Measurements from ENCODE around the gene USP17L5.
"Not testable (repeated sequence)": the region's sequence is repeated elsewhere in the genome, so short reads cannot be mapped to it uniquely, and the experiment has no call there.

Gene USP17L5, protein sequence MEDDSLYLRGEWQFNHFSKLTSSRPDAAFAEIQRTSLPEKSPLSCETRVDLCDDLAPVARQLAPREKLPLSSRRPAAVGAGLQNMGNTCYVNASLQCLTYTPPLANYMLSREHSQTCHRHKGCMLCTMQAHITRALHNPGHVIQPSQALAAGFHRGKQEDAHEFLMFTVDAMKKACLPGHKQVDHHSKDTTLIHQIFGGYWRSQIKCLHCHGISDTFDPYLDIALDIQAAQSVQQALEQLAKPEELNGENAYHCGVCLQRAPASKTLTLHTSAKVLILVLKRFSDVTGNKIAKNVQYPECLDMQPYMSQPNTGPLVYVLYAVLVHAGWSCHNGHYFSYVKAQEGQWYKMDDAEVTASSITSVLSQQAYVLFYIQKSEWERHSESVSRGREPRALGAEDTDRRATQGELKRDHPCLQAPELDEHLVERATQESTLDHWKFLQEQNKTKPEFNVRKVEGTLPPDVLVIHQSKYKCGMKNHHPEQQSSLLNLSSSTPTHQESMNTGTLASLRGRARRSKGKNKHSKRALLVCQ

DNA sequence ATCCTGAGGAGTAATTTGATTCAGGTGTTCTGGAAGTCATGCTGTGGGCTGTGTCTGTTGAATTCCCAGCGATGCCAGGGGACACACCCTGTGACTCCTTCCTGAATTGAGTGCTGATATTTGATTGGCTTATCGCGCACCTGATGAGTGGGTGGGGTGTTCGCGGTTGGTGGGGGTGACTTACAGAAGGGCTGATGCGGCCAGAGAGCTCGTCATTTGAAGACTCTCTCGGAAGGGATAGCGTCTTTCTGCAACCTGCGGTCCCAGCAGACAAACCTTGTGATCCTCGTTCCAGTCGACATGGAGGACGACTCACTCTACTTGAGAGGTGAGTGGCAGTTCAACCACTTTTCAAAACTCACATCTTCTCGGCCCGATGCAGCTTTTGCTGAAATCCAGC, at the start of gene USP17L5:
Gene USP17L5, plus strand, starts transcription at position 301 of the 400 bp plus-strand sequence. Its CDS starts 0 bp downstream, at position 301.
- not testable (repeated sequence) for DNase-seq (ENCODE audit: low read depth in 2 of 2)

DNA sequence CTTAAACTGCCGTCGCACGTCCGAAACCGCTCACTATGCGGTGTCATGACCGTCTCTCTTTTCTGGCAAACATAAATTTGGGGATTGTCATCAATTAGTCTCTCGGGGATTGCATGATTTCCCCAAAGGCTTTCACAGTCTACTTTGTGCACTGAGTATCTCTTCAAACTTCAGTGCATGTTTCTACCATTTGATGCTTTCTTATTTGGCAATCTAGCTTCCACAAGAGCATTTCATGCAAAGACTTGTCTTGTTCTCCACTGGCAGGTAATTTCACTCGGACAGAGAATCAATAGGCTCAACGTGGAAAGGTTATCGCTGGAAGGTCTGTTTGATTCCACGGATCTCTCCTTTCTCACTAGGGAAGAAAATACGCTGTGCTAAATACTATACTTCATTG, 15.0 kb upstream of the USP17L5 start:
- DNase-seq (ENCODE audit: low read depth in 2 of 2), result not testable (repeated sequence)

DNA sequence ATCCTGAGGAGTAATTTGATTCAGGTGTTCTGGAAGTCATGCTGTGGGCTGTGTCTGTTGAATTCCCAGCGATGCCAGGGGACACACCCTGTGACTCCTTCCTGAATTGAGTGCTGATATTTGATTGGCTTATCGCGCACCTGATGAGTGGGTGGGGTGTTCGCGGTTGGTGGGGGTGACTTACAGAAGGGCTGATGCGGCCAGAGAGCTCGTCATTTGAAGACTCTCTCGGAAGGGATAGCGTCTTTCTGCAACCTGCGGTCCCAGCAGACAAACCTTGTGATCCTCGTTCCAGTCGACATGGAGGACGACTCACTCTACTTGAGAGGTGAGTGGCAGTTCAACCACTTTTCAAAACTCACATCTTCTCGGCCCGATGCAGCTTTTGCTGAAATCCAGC, 14.3 kb upstream of the USP17L5 start, which contains the start of gene USP17L24:
Gene USP17L24, plus strand, starts transcription at position 301 of the 400 bp plus-strand sequence. Its CDS starts 0 bp downstream, at position 301.
- not testable (repeated sequence) for DNase-seq (ENCODE audit: low read depth in 2 of 2)

DNA sequence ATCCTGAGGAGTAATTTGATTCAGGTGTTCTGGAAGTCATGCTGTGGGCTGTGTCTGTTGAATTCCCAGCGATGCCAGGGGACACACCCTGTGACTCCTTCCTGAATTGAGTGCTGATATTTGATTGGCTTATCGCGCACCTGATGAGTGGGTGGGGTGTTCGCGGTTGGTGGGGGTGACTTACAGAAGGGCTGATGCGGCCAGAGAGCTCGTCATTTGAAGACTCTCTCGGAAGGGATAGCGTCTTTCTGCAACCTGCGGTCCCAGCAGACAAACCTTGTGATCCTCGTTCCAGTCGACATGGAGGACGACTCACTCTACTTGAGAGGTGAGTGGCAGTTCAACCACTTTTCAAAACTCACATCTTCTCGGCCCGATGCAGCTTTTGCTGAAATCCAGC, 9.6 kb upstream of the USP17L5 start, which contains the start of gene USP17L25:
Gene USP17L25, plus strand, starts transcription at position 301 of the 400 bp plus-strand sequence. Its CDS starts 0 bp downstream, at position 301.
- DNase-seq (ENCODE audit: low read depth in 2 of 2), result not testable (repeated sequence)

DNA sequence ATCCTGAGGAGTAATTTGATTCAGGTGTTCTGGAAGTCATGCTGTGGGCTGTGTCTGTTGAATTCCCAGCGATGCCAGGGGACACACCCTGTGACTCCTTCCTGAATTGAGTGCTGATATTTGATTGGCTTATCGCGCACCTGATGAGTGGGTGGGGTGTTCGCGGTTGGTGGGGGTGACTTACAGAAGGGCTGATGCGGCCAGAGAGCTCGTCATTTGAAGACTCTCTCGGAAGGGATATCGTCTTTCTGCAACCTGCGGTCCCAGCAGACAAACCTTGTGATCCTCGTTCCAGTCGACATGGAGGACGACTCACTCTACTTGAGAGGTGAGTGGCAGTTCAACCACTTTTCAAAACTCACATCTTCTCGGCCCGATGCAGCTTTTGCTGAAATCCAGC, 4.8 kb upstream of the USP17L5 start, which contains the start of gene USP17L26:
Gene USP17L26, plus strand, starts transcription at position 301 of the 400 bp plus-strand sequence. Its CDS starts 0 bp downstream, at position 301.
- DNase-seq (ENCODE audit: low read depth in 2 of 2), result not testable (repeated sequence)

DNA sequence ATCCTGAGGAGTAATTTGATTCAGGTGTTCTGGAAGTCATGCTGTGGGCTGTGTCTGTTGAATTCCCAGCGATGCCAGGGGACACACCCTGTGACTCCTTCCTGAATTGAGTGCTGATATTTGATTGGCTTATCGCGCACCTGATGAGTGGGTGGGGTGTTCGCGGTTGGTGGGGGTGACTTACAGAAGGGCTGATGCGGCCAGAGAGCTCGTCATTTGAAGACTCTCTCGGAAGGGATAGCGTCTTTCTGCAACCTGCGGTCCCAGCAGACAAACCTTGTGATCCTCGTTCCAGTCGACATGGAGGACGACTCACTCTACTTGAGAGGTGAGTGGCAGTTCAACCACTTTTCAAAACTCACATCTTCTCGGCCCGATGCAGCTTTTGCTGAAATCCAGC, 4.6 kb downstream of the USP17L5 start, which contains the start of gene USP17L27:
Gene USP17L27, plus strand, starts transcription at position 301 of the 400 bp plus-strand sequence. Its CDS starts 0 bp downstream, at position 301.
- not testable (repeated sequence) for DNase-seq (ENCODE audit: low read depth in 2 of 2)

DNA sequence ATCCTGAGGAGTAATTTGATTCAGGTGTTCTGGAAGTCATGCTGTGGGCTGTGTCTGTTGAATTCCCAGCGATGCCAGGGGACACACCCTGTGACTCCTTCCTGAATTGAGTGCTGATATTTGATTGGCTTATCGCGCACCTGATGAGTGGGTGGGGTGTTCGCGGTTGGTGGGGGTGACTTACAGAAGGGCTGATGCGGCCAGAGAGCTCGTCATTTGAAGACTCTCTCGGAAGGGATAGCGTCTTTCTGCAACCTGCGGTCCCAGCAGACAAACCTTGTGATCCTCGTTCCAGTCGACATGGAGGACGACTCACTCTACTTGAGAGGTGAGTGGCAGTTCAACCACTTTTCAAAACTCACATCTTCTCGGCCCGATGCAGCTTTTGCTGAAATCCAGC, 9.4 kb downstream of the USP17L5 start, which contains the start of gene USP17L28:
Gene USP17L28, plus strand, starts transcription at position 301 of the 400 bp plus-strand sequence. Its CDS starts 0 bp downstream, at position 301.
- DNase-seq (ENCODE audit: low read depth in 2 of 2), result not testable (repeated sequence)

DNA sequence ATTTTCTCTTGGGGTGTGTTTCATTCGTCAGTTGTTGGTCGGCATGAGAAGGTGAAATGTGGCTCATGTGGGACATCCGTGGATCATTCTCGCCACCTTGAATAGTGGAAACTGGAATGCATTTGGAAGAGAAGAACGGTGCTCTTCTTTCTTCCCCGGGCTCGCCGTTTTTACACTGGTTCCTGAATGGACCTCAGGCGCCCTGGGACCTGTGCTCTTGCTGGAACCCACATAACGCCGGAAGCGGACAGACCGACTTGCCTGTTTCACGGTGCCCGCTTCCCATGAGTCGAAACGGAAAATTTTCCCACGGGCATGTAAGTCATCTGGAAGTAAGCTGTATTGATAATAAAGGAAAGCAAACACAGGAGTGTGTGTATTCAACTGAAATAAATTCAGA, 11.7 kb downstream of the USP17L5 start:
- DNase-seq (ENCODE audit: low read depth in 2 of 2), result not testable (repeated sequence)

DNA sequence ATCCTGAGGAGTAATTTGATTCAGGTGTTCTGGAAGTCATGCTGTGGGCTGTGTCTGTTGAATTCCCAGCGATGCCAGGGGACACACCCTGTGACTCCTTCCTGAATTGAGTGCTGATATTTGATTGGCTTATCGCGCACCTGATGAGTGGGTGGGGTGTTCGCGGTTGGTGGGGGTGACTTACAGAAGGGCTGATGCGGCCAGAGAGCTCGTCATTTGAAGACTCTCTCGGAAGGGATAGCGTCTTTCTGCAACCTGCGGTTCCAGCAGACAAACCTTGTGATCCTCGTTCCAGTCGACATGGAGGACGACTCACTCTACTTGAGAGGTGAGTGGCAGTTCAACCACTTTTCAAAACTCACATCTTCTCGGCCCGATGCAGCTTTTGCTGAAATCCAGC, 14.1 kb downstream of the USP17L5 start, which contains the start of gene USP17L29:
Gene USP17L29, plus strand, starts transcription at position 301 of the 400 bp plus-strand sequence. Its CDS starts 0 bp downstream, at position 301.
- not testable (repeated sequence) for DNase-seq (ENCODE audit: low read depth in 2 of 2)

DNA sequence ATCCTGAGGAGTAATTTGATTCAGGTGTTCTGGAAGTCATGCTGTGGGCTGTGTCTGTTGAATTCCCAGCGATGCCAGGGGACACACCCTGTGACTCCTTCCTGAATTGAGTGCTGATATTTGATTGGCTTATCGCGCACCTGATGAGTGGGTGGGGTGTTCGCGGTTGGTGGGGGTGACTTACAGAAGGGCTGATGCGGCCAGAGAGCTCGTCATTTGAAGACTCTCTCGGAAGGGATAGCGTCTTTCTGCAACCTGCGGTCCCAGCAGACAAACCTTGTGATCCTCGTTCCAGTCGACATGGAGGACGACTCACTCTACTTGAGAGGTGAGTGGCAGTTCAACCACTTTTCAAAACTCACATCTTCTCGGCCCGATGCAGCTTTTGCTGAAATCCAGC, 23.6 kb downstream of the USP17L5 start, which contains the start of gene USP17L30:
Gene USP17L30, plus strand, starts transcription at position 301 of the 400 bp plus-strand sequence. Its CDS starts 0 bp downstream, at position 301.
- DNase-seq (ENCODE audit: low read depth in 2 of 2), result not testable (repeated sequence)

DNA sequence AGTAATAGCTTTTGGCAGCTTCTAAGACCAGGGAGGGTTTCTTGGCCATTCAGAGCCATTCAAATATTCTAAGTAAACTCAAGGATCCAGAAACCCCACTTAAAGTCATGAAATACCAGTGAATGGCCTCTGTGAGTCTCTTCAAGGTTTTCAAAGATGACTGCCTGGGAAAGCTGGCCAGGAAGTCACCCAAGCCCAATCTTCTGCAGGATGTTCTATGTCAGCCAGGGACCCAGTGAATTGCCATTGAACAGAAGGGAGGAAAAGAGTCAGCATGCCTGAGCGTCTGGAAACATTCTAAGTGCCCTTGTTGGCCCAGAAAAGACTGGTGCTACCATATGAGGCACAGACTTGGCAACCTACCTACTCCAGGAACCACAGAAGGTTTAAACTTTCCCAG, 40.7 kb downstream of the USP17L5 start:
- not testable (repeated sequence) for DNase-seq (ENCODE audit: low read depth in 2 of 2)

DNA sequence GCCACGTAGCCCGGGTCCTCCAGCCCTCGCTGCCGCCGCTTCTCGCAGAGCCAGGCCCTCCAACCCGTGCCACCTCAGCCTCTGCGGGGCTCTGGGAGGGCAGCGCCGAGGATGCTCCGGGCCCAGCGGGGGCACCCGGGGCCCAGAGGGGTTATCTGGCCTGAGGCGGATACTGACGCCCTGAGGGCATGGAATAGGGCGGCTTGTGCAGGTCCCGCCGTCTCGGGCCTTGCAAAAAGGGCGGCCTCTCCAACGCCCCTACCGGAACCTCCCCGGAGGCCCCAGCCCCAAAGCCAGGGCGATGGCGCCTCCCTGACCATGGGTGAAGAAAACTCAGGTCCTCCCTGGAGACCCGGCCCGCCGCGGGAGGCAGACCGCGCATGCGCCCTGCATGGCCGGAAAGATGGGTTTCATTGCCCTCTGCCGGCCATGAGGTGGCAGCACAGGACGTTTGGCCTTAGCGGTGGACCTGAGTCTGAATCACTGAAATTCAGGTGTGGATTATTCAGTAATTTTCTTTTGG, 41.9 kb downstream of the USP17L5 start:
- not testable (repeated sequence) for DNase-seq (ENCODE audit: low read depth in 2 of 2)

DNA sequence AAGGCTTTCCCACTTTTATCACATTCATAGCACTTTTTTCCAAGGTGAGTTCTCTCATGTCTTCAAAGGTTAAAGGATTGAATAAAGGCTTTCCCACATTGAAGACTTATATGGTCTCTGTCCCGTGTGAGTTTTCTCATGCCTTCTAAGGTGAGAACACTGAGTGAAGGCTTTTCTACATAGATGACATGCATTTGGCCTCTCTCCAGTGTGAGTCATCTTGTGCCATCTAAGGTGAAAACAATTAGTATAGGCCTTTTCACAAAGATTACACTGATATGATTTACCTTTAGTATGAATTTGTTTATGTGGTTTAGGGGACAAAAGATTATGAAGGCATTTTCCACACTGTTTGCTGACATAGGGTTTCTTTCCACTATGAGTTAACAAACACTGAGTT, 44.9 kb downstream of the USP17L5 start:
- DNase-seq (ENCODE audit: low read depth in 2 of 2), result no peak

DNA sequence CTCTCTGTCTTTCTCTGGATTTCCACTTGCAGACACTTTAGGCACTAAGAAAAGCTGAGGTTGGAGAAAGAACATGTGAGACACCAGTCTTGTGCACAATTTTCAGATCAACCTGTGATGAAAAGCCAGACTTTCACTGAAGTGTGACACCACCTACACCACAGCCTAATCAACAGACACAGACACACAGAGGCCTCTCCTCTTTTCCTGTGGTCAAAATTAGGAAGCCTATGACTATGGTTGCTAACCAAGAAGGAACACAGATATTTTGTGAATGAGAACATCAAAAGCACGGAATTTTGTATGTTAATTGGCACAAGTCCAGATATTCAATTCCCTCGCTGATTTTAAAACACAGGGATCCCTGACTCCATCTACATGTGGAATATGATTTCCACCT, 49.8 kb downstream of the USP17L5 start:
- DNase-seq (ENCODE audit: low read depth in 2 of 2), result not testable (repeated sequence)

Measured in fibroblast of skin of left biceps (primary cell).